Neuron (in vitro differentiated cells): ENCODE data around the gene NCKAP1.

Experiments used
- H2AFZ ChIP-seq: one replicate; pipeline ENCODE4 v1.6.1; 2013; ENCODE audit warnings: low read depth, mild to moderate bottlenecking, inconsistent platforms, low read length, moderate library complexity
- H3K27me3 ChIP-seq: one replicate; pipeline ENCODE4 v1.6.1; 2013; ENCODE audit warnings: low read length; ENCODE audit not compliant: insufficient read depth
- H3K36me3 ChIP-seq: one replicate; pipeline ENCODE4 v1.6.1; 2013; ENCODE audit warnings: low read length; ENCODE audit not compliant: insufficient read depth
- H3K4me1 ChIP-seq: one replicate; pipeline ENCODE4 v1.6.1; 2013; ENCODE audit warnings: low read length; ENCODE audit not compliant: insufficient read depth
- H3K4me3 ChIP-seq: 2 replicates; pipeline ENCODE4 v1.5.1; 2013; ENCODE audit warnings: mild to moderate bottlenecking, low read length, moderate library complexity
- H3K9me3 ChIP-seq: one replicate; pipeline ENCODE4 v1.6.1; 2013; ENCODE audit warnings: low read length

NCKAP1 gene

GRCh38 chr2:182949572-182950189, 88.6 kb downstream of the NCKAP1 start:
- Histone ChIP-seq H3K27me3 (no peaks in the 10 kb centered on the region), H3K4me1 (no peaks in the 10 kb centered on the region), H3K36me3 (peaks cover 56% of the 10 kb centered on the region), H2AFZ (no peak overlapping the region), H3K9me3 (no peaks in the 10 kb centered on the region), H3K4me3 (no peak overlapping the region)

GRCh38 chr2:182949052-182949451, 89.2 kb downstream of the NCKAP1 start:
- Histone ChIP-seq H3K27me3 (no peaks in the 10 kb centered on the region), H3K36me3 (peaks cover 53% of the 10 kb centered on the region), H3K4me3 (no peak overlapping the region), H2AFZ (no peak overlapping the region), H3K4me1 (no peaks in the 10 kb centered on the region), H3K9me3 (no peaks in the 10 kb centered on the region)

GRCh38 chr2:182946958-182947369, 91.3 kb downstream of the NCKAP1 start:
- Histone ChIP-seq H3K4me1 (peaks cover 4% of the 10 kb centered on the region), H2AFZ (no peak overlapping the region), H3K4me3 (no peak overlapping the region)

GRCh38 chr2:182943339-182943738, 94.9 kb downstream of the NCKAP1 start:
- peaks cover 9% of the 10 kb centered on the region for H3K4me1 ChIP-seq
- H2AFZ ChIP-seq: no peak overlapping the region
- H3K27me3 ChIP-seq: no peaks in the 10 kb centered on the region
- H3K9me3 ChIP-seq: no peaks in the 10 kb centered on the region
- H3K36me3 ChIP-seq: peaks cover 49% of the 10 kb centered on the region
- no peak overlapping the region for H3K4me3 ChIP-seq

More at GRCh38 chr2:182946958-182947369, 91.3 kb downstream of the NCKAP1 start:
- H3K36me3 ChIP-seq: peaks cover 47% of the 10 kb centered on the region
- no peaks in the 10 kb centered on the region for H3K9me3 ChIP-seq
- no peaks in the 10 kb centered on the region for H3K27me3 ChIP-seq

- no peaks in the 10 kb centered on the region for H3K27me3 ChIP-seq
- H3K36me3 ChIP-seq: peaks cover 52% of the 10 kb centered on the region
- H3K4me3 ChIP-seq: no peak overlapping the region
- H2AFZ ChIP-seq: no peak overlapping the region
- H3K9me3 ChIP-seq: no peaks in the 10 kb centered on the region
- peaks cover 9% of the 10 kb centered on the region for H3K4me1 ChIP-seq
These were observed 95.5 kb downstream of the NCKAP1 start for GRCh38 chr2:182942756-182943155.

- H3K9me3 ChIP-seq: no peaks in the 10 kb centered on the region
- H2AFZ ChIP-seq: no peak overlapping the region
- H3K27me3 ChIP-seq: no peaks in the 10 kb centered on the region
- H3K4me1 ChIP-seq: peaks cover 9% of the 10 kb centered on the region
- peaks cover 55% of the 10 kb centered on the region for H3K36me3 ChIP-seq
- no peak overlapping the region for H3K4me3 ChIP-seq
These were observed 96.3 kb downstream of the NCKAP1 start for GRCh38 chr2:182941919-182942318.

GRCh38 chr2:182941121-182941722, 97.0 kb downstream of the NCKAP1 start:
- peaks cover 54% of the 10 kb centered on the region for H3K36me3 ChIP-seq
- peaks cover 9% of the 10 kb centered on the region for H3K4me1 ChIP-seq
- no peak overlapping the region for H2AFZ ChIP-seq
- H3K27me3 ChIP-seq: no peaks in the 10 kb centered on the region
- no peak overlapping the region for H3K4me3 ChIP-seq
- no peaks in the 10 kb centered on the region for H3K9me3 ChIP-seq

- peaks cover 9% of the 10 kb centered on the region for H3K4me1 ChIP-seq
- peaks cover 69% of the 10 kb centered on the region for H3K36me3 ChIP-seq
These were observed 100.4 kb downstream of the NCKAP1 start for GRCh38 chr2:182937870-182938269.

GRCh38 chr2:182933629-182934028, 104.6 kb downstream of the NCKAP1 start:
- Histone ChIP-seq H3K36me3 (peaks cover 71% of the 10 kb centered on the region), H3K4me1 (no peaks in the 10 kb centered on the region), H3K27me3 (no peaks in the 10 kb centered on the region), H3K4me3 (no peak overlapping the region), H2AFZ (no peak overlapping the region), H3K9me3 (no peaks in the 10 kb centered on the region)

More at GRCh38 chr2:182937870-182938269, 100.4 kb downstream of the NCKAP1 start:
- H2AFZ ChIP-seq: no peak overlapping the region
- no peak overlapping the region for H3K4me3 ChIP-seq
- H3K9me3 ChIP-seq: no peaks in the 10 kb centered on the region
- H3K27me3 ChIP-seq: no peaks in the 10 kb centered on the region

- Histone ChIP-seq H3K9me3 (no peaks in the 10 kb centered on the region), H3K27me3 (no peaks in the 10 kb centered on the region), H3K4me1 (no peaks in the 10 kb centered on the region), H2AFZ (no peak overlapping the region), H3K36me3 (peaks cover 62% of the 10 kb centered on the region), H3K4me3 (no peak overlapping the region)
These were observed 108.3 kb downstream of the NCKAP1 start for GRCh38 chr2:182929972-182930371.

- Histone ChIP-seq H3K4me3 (no peak overlapping the region), H2AFZ (no peak overlapping the region), H3K4me1 (peaks cover 2% of the 10 kb centered on the region), H3K27me3 (no peaks in the 10 kb centered on the region), H3K36me3 (peaks cover 41% of the 10 kb centered on the region), H3K9me3 (peaks cover 3% of the 10 kb centered on the region)
These were observed 114.0 kb downstream of the NCKAP1 start for GRCh38 chr2:182924306-182924705.

- H3K9me3 ChIP-seq: peaks cover 3% of the 10 kb centered on the region
- H3K27me3 ChIP-seq: no peaks in the 10 kb centered on the region
- no peak overlapping the region for H3K4me3 ChIP-seq
- peaks cover 2% of the 10 kb centered on the region for H3K4me1 ChIP-seq
- no peak overlapping the region for H2AFZ ChIP-seq
- H3K36me3 ChIP-seq: peaks cover 30% of the 10 kb centered on the region
These were observed 117.0 kb downstream of the NCKAP1 start for GRCh38 chr2:182921234-182921633.

- peaks cover 26% of the 10 kb centered on the region for H3K36me3 ChIP-seq
- H3K9me3 ChIP-seq: peaks cover 3% of the 10 kb centered on the region
- no peak overlapping the region for H3K4me3 ChIP-seq
- H3K4me1 ChIP-seq: peaks cover 2% of the 10 kb centered on the region
- H2AFZ ChIP-seq: no peak overlapping the region
- no peaks in the 10 kb centered on the region for H3K27me3 ChIP-seq
These were observed 117.6 kb downstream of the NCKAP1 start for GRCh38 chr2:182920631-182921056.
